LNCaP clone FGC (cell line): ENCODE measurements around the gene AGK.

Experiments
- DNase-seq: peaks from one replicate; pipeline ENCODE4 v3.0.0-alpha.2; 2011; ENCODE audit warnings: low read depth
- H3K4me3 ChIP-seq: 2 replicates; pipeline ENCODE4 v1.5.1; 2011; ENCODE audit warnings: mild to moderate bottlenecking, low read depth, low read length, control low read depth
- CTCF ChIP-seq: IDR thresholded peaks from 2 replicates; pipeline ENCODE4 v1.5.1; 2012; ENCODE audit warnings: mild to moderate bottlenecking; ENCODE audit not compliant: control insufficient read depth, insufficient read depth; ENCODE audit errors: extremely low read depth

Gene AGK

GRCh38 chr7:141593134-141593533 is 41.9 kb downstream of the AGK start:
- no peak for DNase-seq
- TF ChIP-seq CTCF: no peak
- no peak overlapping the region for H3K4me3 ChIP-seq

- DNase-seq: no peak
- H3K4me3 ChIP-seq: no peak overlapping the region
- TF ChIP-seq CTCF: no peak
These were observed 46.8 kb downstream of the AGK start for GRCh38 chr7:141597966-141598365.

- TF ChIP-seq CTCF: no peak
- H3K4me3 ChIP-seq: no peak overlapping the region
- DNase-seq: no peak
These were observed 47.2 kb downstream of the AGK start for GRCh38 chr7:141598408-141598807.

GRCh38 chr7:141600168-141601006 is 49.2 kb downstream of the AGK start:
- no peak for TF ChIP-seq CTCF
- no peak for DNase-seq
- no peak overlapping the region for H3K4me3 ChIP-seq

GRCh38 chr7:141609576-141609975 is 58.4 kb downstream of the AGK start:
- H3K4me3 ChIP-seq: no peak overlapping the region
- no peak for TF ChIP-seq CTCF
- DNase-seq: no peak

- TF ChIP-seq CTCF: no peak
- no peak for DNase-seq
- no peak overlapping the region for H3K4me3 ChIP-seq
These were observed 59.5 kb downstream of the AGK start for GRCh38 chr7:141610671-141611070.

- no peak for TF ChIP-seq CTCF
- H3K4me3 ChIP-seq: no peak overlapping the region
- DNase-seq: no peak
These were observed 61.7 kb downstream of the AGK start for GRCh38 chr7:141612861-141613260.
